ENCODE results near the gene IRX6.

DNA sequence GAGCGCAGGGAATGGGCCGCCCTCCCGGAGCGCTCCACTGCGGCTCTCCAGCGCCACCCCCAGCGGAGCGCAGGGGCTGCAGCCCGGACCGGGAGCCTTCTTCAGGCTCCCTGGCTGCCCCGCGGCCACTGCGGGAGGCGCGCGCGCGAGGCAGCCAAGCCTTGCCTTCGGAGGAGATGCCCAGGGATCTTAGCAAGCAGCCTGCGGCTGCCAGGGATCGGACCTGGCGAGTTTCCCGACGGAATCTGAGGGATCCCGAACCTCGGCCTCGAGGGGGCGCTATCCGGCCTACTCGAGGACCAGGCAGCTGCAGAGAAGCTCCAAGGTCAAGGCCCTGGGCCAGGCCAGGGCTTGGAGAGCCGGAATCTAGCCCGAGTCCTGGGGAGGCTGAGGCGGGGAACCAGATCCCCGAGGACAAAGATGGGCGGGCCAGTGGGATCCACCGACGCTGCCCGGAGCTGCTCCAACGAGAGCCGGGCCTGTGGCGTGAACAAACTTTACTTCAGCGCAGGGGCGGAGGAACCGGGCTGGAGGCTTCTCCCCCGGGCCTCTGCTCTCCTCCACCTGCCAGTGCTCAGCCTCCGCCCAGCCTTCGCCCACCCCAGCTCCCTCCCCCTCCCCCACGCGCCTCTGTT, at the start of gene IRX6:
- TF ChIP-seq CHD4 (IDR thresholded peaks at IDR 0.05; ENCODE audit: borderline replicate concordance, low read length) = no peak
- no peak for TF ChIP-seq CHD2 (IDR thresholded peaks at IDR 0.05; ENCODE audit: low read depth, low read length)
- no peak for TF ChIP-seq ZNF749 (CRISPR knock-in tag; IDR thresholded peaks at IDR 0.05; ENCODE audit: borderline replicate concordance)
- TF ChIP-seq, protein P1, sequence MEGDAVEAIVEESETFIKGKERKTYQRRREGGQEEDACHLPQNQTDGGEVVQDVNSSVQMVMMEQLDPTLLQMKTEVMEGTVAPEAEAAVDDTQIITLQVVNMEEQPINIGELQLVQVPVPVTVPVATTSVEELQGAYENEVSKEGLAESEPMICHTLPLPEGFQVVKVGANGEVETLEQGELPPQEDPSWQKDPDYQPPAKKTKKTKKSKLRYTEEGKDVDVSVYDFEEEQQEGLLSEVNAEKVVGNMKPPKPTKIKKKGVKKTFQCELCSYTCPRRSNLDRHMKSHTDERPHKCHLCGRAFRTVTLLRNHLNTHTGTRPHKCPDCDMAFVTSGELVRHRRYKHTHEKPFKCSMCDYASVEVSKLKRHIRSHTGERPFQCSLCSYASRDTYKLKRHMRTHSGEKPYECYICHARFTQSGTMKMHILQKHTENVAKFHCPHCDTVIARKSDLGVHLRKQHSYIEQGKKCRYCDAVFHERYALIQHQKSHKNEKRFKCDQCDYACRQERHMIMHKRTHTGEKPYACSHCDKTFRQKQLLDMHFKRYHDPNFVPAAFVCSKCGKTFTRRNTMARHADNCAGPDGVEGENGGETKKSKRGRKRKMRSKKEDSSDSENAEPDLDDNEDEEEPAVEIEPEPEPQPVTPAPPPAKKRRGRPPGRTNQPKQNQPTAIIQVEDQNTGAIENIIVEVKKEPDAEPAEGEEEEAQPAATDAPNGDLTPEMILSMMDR (CRISPR knock-in tag; IDR thresholded peaks at IDR 0.05) = peak; percentile 36
- TF ChIP-seq RFX5 (IDR thresholded peaks at IDR 0.05; ENCODE audit: low read depth, low read length) = no peak
- TF ChIP-seq ARNT (IDR thresholded peaks at IDR 0.05) = no peak

Measured in HepG2 (cell line).